NCI-H128 (cell line): ENCODE results near the gene COBLL1.

Source experiments
- DNase-seq: peaks from one replicate; lab custom pipeline; 2025; ENCODE audit not compliant: unreplicated experiment; lab: John Stamatoyannopoulos, UW

Gene COBLL1

DNA sequence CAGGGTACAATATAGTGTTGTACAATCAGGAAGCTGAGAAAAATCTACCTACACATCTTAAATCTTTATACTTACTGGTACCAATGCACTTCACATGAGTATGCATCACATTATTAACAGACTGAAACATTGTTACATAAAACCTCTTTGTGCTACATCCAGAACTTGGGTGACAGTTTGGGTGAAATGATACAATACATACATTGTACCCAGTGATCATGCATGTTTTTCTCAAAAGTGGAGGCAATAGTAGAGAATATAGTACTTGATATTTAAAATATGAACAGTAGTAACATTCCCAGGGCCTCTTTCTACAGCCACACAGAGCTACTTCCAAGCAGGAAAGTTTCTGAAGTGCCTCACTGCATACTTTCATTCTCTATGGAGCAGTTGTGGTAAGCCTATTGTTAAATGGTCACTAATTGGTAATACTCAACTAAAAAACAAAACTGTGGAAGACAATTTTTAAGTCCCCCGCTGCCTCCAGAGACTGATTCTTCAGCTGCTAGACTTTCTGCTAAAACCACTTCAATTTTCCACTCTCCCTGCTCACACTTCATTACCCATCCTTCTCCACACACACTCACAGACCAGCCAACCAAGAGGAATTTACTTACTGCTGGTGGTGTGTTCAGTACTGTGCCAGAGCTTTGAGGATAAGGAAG is 197.5 kb downstream of the COBLL1 start:
- no peak for DNase-seq

DNA sequence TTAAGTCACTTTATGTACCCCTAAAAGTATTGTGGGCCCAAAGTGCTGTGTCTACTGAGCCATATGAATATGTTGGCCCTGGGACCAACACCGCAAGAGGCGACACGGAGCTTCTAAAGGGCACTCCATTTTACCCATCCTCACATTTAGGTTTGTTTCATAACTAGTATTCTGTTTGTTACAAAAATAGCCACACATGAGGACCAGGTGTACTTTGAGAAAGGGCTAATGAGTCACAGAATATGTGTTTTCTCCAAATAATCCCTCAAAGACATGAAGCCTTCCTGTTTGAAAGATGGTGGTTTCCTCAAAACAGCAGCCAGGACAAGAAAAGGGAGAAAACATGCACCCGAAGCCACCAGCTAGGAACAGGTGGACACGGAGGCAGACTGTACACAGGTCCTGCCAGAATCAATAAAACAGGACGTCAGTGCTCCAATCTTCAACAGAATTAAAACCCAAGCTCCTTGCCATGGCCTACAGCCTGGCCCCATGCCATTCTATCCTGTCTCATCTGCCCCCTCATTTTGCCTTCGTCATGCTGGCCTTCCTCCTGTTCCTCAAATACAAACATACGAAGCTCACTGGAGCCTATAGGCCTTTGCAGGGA is 198.6 kb downstream of the COBLL1 start:
- DNase-seq = no peak

DNA sequence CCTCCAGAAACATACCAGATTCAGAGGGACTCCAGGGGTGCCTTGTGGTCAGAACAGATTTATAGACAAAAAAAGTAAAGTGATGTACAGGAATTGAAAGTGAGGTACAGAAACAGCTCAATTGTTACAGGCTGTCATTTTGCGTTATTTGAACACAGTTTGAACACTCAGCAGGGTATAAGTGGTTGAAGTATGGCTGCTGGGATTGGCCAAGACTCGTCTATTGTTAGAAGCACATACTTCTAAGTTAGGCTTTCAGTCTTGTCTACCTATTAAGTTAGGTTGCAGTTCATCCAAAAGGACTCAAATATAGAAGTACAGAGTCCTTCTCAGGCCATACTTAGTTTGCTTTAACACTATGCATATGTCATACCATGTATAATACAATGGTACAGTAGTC is 199.4 kb downstream of the COBLL1 start:
- DNase-seq = no peak
